HTERT RPE-1 (cell line): Measurements from ENCODE around the gene ADIRF.
"Not testable (repeated sequence)": the region's sequence is repeated elsewhere in the genome, so short reads cannot be mapped to it uniquely, and the experiment has no call there.

Experiments
- in situ Hi-C: fragments of 300-500 bp; cut with MboI; formaldehyde crosslinking; loops from 4 replicates; pipeline ENCODE4 v1.14.3; 2020; ENCODE audit warnings: low sequenced_read_pairs

ADIRF gene

DNA sequence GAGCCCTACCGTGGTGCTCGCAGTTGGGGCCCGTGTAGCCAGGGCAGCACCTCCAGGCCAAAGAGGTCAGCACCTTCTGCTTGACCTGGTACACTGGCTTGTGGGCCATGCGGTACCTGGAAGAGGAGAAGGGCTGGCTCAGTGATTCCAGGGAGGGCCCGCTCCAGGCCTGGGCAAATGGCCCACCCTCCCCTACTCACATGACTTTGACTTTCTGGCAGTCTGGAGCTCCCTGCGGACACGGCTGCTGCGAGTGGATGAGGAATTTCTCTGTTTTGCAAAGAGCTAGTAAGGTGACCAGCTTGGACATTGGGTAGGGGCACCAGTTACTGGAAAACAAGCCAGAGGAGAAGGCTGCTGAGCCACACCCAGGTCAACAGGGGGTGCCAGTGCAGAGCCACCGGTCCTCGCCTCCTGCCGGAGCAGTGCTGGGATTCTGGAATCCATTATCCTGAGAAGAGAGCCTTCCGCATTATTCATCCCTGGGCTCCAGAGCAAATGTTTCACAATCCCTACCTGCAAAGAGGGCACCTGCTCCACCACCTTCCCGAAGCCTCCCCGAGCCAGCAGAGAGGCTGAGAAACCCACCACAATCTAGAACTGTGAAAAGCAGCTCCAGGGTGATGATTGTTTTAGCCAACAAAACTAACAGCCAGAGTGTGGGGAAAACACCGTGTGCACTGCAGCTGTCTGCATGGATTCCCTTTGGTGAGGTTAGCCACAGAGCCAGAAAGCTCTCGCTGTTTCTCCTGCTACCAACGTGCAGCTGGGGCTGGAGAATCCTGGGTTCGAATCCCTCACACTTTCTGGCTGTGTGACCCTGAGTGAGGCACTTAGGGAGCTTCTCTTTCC lies 22.7 kb upstream of the ADIRF start:
- in situ Hi-C loops, result no loop called here

DNA sequence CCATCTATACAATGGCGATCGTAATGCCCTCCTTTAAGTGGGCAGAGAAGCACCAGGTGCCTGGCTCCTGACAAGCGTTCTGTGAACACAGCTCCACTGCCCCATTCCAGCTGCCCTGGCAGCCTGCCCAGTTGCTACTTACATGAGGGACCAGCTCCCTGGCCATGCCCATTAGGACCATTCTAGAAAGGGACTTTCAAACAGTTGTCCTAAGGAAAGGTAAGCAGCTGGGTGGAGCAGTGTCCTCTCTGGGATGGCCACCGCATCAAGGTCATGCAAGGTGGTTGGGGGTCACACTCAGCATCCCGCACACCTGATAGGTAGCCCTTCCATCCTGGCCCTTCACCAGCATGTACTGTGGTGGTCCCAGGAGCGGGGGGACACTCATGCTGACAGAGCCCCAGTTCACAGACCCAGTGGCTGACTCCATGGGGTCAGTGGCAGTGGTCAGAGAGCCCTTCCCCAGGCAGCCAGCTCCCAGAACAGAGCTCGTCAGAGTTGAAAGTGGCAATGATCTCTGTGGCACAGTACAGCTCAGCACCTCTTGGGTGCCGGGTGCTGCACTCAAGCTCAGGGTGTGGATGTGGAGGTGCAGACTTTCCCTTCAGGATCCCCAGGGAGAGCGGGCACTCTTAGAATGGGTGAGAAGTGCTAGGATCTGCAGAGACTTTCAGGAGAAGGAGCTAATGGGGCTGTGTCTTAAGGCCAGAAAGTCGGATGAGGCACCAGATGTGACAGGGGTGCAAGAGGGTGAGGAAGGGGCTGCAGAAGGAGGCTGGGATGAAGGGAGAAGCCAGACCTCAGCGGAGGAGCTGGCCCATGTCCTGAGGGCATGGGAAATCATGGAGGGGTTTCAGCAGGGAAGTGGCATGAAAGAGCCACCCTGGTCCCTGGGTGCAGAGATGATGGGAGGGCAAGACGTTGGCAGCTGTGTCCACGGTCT lies 21.8 kb upstream of the ADIRF start:
- in situ Hi-C loops, result no loop called here

DNA sequence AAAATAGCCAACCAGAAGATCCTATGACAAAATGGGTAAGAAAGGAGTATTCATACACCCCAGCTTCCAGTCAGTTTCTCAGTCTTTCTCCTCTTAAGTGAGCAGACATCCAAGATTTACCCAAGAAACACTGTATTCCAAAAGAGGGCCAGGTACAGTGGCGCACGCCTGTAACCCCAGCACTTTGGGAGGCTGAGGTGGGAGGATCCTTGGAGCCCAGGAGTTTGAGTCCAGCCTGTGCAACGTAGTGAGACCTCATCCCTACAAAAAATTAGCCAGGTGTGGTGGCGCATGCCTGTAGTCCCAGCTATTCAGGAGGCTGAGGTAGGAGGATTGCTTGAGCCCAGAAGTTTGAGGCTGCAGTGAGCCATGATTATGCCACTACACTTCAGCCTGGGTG lies 20.5 kb upstream of the ADIRF start:
- in situ Hi-C loops, result not testable (repeated sequence)

DNA sequence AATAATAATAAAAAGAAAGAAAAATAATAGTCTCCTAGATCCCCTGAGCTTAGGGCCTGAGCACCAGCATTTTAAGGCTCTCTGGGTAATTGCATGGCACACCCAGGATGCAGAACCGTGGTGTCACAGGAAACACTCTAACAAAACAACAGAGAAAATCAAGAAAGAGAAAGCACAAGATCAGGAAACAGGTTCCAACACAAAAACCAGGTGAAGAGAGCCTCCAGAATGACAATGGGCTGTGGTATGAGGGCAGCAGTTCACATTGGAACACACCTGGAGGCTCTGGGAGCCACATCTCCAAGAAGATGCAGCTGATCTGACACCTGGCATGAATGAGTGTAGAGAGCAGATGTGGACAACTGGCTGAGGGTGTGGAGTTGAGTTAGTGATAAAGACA lies 17.9 kb upstream of the ADIRF start:
- in situ Hi-C loops, result no loop called here

DNA sequence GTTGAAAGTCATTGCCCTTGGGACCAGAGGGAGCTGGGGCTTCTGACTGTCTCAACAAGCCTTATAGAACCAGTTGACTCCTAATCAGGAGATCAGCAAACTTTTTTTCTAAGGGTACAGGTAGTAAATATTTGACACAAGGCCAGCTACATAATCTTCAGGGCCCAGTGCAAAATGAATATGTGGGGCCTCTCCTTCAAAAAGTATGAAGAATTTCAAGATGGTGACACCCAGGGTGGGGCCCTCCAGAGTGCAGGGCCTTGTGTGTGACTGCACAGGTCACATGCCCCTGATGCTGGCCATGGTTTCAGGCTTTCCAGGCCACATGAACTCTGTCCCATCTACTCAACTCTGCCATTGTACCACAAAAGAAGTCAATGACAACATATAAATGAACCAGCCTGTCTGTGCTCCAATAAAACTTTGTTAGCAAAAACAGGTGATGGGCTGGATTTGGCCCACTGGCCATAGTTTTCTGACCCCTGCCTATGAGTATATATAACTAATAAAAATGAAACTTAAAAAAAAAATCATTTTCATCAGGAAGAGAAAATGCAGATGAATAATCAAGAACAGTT lies 17.0 kb upstream of the ADIRF start:
- in situ Hi-C loops, result no loop called here

DNA sequence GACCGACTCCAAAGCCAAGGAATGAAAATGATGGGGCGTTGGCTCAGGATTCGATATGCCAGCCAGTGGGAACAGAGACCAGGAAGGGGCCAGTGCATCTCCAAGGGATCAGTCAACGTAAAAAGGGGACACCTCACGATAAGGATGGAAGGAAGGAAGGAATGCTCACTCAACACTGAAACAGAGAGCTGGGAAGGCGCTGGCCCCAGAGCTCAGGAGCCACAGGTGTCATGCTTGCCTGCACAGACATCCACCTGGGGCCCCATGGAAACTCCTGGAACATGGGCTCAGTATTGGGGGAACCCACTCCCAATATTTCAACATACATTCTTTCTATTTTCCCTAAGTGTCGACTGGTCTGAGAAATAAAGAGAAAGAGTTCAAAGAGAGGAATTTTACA lies 16.2 kb upstream of the ADIRF start:
- in situ Hi-C loops, result no loop called here

DNA sequence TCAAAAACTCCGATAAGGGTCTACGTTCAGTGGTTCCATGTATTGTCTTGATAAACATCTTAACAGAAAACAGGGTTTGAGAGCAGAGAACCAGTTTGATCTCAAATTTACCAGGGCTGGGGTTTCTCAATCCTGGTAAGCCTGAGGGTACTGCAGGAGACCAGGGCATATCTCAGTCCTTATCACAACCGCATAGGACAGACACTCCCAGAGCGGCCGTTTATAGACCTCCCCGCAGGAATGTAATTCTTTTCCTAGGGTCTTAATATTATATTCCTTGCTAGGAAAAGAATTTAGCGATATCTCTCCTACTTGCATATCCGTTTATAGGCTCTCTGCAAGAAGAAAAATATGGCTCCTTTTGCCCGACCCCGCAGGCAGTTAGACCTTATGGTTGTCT lies 15.6 kb upstream of the ADIRF start:
- in situ Hi-C loops, result not testable (repeated sequence)

DNA sequence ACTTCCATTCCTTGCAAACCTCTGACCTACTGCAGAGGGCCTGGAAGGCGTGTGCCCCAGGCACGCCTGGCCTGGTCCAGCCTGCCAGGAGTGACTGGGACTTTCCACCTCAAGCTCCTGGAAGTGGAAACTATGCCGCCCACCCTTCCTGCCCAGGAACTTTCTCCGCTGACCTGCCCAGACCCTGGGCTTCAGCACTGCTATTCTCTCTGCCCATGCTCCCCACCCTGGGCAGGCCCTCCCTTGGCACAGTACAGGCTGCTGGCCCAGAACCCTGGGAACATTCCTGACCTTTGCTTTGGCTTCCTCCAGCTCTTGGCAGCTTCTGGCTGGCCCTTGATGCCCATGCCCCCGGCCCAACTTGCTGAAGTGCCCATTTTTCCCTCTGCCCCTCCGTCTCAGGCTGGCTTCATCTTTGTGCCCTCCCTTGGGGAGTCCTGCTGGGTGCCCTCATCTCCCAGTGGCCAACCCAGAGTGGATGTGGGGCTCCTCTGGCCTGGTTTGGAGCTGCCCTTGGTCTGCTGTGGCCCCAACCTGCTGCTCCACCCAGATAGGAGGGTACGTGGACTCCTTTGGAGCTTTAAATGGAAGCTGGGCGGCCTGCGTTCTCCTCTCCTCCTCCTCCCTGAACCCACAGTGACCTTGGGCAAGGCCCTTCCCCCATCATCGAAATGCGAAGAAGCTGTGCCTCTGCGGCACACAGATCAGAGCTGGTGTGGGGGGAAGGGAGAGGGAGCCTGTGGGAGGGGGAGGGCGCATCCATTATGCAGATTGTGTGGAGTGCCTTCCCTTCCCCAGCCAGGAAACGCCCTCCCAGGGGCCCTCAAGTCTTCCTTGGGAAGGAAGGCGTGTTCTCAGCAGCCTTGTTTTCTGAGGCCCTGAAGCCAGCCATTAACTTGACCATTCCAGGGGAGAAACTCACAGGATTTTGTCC lies 14.3 kb upstream of the ADIRF start:
- in situ Hi-C loops, result no loop called here

DNA sequence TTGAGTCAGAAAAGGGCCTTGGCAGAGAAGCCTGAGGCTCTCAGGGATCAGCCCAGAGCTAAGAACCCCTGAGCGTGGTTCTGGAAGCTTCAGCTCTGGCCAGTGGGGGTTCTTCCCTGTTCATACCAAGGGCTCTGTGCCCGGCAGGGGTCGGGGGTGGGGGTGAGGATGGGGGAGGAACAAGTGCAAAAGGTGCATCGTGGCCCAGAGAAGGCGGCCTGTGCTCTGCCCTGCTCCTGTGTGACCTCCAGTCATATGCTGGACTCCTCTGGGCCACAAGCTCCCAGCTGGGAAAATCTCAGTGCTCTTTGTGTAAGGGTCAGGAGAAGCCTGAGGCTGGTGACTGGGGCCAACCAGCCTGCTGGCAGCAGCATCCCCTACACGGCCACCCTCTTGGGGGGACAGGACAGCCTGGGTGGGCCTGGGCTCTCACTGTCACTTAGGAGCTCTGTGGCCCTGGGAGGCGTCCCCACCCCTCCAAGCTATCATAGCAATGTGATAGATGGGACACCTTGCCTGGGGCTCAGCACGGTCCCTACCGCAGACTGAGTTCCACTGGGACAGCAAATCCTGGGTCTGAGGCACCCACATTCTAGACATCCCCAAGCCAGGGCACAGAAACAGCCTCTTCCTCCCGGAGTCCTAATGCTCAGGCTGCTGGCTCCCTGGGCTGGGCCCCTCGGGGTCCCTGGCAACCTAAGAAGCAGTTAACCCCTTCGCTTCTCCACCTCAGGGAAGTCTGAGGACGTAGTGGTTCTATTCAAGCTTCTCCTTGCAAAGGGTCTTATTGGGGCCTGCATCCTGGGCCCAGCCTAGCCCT lies 13.4 kb upstream of the ADIRF start:
- in situ Hi-C loops, result no loop called here

DNA sequence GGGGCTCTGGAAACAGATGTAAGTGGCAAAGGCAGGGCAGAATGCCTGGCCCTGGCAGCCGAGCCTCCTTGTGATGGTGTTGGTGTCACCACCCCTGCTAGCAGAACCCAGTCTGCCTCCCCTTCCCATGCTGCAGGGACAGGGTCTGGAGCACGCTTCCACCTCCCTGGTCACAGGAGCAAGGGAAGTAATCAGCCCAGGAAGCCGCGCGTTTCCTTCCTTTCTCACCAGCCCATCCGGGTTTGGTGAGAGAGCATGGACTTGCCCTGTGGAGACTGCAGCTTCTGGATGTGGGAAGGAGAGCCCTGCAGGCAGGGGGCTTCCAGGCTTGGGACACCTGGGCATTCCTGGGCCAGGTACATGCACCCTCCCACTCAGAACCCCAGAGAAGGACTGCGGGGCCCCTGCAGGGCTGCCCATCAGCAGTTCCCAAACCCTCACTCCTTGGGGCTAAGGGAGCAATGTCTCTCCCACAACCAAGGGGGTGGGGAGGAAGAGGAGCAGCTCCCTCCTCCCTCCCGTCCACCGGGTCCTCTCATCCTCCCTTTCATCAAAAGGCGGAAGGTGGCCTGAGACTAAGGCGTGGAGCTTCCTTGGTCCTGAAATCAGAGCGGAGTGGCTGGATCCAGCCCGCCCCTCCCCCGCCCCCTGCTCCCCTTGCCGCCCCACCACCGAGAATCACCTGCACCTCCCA lies 12.6 kb upstream of the ADIRF start:
- in situ Hi-C loops, result no loop called here

DNA sequence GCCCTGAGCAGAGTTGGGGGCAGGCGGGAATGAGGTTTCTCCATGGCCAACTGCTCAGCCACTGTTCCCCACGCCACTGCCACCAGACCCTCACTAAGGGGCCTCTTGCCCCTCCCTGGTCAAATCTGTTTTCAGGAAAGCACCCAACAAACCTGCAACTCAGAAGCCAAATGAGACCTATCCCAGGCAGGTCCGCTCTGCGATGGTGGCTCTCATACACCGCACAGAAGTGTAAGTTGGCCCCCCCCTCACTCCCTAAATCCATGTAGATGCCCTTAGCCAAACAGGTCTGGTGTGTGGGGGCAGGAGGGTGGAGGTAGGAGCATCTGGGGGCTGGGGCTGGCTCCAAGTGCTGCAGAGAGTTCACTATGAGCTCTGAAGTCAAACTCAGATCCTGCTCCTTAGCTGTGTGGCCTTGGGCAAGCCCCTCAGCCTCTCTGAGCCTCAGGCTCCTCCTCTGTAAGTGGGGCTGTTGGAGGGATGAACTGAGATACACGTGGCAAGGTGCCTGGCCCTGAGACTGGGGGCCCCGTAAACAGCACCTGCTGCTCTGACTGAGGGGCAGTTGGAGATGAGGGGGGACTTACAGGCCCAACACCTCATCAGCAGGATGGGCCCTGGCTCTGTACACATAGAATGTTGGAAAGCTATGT lies 12.0 kb upstream of the ADIRF start:
- in situ Hi-C loops, result no loop called here

DNA sequence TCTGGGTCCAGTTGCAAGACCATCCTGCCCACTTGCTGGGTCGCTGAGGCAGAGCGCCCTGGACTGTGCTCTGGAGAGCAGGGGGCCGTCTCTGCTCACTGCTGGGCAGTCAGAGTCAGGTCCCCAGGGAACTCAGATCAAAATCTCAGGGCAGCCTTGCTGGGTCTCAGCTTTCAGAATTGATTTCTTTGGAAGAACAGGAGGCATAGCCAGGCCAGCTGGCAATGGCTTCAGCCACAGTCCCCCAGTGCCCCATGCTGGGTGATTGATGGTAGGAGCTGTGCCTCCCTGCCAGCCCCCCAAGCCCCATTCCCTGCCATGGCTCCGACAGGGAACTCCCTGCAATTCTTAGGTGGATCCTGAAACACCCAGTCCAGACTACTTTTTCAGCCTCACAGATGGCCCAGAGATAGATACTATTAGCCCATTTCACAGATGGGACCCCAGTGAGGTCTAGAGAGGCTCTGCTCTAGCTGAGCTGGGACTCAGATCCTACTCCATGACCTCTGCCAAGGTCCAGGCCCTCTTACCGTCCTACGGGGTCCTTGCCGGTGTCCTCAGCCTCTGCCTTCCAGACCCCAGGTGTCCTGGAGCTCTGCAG lies 11.3 kb upstream of the ADIRF start:
- in situ Hi-C loops, result no loop called here

DNA sequence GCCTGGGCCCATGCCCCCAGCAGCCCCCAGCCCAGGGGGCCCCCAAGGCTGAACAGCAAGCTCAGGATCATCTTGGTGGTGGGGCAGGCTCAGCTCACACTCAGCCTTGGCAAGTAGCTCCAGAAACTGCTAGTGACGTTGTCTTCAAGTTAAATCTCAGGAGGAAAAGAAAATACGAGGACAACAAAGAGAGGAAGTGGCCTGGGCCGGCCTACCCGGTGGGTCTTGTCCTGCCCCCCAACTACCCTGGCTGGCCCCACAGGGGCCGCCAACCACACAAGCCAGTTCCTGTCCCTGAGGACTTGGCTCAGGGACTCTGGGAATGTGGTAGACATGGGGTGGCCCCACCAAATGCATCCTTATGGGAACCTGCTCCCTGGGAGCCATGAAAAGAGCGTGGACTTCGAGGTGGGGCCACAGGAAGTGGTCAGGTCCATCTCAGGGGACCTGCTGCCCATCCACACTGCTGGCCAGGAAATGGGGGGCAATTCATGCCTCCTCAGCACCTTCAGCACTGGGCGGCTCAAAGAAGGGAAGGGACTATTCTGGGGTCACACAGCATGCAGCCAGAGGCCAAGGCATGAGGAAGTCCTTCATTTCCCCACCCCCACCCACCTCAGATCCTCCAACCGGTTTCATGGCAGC lies 10.7 kb upstream of the ADIRF start, which contains the start of gene MMRN2:
TSS of gene MMRN2 (minus strand) at position 145 of the 645 bp plus-strand sequence. CDS start at position 71, 74 bp downstream.
- in situ Hi-C loops, result no loop called here

DNA sequence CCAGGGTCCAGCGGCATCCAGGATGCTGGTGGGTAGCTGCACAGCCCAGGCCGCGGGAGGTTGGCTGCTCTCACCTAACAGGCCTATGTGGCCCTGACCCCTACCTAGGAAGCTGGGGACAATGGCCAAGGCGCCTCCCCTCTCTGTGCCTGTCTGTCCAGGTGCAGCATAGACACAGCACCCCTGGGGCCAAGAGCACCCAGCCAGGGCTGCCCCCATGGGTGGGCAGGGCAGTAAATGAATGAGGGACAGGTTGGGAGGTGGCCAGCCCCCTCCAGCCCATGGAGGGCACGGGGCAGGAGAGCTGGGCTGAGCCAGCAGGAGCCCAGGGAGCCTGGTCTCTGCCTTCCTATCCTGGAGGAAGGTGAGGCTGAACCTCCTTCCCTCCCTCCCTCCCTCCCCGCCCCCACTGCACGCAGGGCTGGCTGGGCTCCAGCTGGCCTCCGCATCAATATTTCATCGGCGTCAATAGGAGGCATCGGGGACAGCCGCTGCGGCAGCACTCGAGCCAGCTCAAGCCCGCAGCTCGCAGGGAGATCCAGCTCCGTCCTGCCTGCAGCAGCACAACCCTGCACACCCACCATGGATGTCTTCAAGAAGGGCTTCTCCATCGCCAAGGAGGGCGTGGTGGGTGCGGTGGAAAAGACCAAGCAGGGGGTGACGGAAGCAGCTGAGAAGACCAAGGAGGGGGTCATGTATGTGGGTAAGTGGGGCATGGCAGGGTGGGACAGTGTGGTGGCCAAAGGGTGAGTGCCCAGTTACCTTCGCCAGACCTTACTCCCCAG lies 10.0 kb upstream of the ADIRF start, which contains the start of gene SNCG:
TSS of gene SNCG (plus strand) at position 484 of the 785 bp plus-strand sequence. CDS start at position 583, 99 bp downstream.
- in situ Hi-C loops, result no loop called here

DNA sequence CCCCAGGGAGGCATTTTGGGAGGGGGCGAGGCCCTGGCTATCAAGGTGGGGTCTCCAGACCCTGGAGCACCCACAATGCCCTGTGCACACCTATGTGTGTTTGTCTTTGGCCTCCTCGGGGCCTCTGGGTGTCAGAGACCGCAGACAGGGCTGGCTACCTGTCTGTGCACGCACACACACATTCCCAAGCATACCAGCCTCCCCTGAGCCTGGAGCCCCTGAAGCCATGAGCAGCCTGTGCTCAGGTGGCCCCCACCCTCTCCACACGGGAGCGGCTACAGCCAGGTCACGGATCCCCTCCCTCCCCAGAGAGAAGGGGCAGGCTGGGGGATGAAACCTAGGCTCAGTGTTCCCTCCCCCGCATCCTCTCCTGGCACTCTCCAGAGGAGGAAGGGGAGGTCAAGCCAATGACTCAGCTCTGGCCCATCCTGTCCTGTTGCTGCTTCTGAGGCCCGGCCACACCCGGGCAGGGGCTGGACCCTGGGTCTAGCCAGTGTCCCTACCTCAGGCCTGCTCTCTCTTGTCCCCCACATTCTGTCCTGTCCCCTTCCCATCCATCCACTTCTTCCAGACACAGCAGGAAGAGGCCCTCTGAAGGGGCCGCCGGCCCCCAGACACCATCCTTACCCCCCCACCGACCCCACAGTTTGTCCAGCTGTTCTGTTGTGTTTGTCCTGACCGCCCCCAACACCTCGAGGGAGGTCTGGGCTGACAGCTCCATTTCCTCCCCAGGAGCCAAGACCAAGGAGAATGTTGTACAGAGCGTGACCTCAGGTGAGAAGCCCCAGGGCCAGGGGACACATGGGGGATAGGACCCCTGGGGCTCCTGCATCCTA lies 9.2 kb upstream of the ADIRF start:
- in situ Hi-C loops, result no loop called here

DNA sequence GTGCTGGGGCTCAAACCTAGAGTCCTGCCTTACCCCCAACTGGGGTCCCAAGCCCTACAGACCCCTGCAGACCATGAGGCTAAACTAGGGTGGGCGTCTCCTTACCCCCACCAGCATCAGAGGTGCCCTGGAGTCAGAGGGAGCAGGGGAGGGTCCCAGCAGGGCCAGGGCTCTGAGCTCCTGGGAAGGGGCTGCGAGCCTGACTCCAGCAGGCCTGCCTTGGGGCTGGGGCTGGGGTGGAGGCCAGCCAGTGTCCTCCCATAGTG lies 8.6 kb upstream of the ADIRF start:
- in situ Hi-C loops, result no loop called here
